HG03103 (cell line): ENCODE results near the gene CDKAL1.

Source experiments
- ATAC-seq: cut with Tn5 transposase; IDR thresholded peaks from one replicate; pipeline ENCODE4 v1.9.1; 2021; ENCODE audit warnings: low read depth; ENCODE audit not compliant: unreplicated experiment

The CDKAL1 gene

GRCh38 chr6:21109391-21110178 is 575.3 kb downstream of the CDKAL1 start:
- ATAC-seq, result no peak

- no peak for ATAC-seq
Observed at GRCh38 chr6:21110684-21111083, 576.4 kb downstream of the CDKAL1 start.

- no peak for ATAC-seq
Observed at GRCh38 chr6:21111093-21111725, 577.0 kb downstream of the CDKAL1 start.

GRCh38 chr6:21115111-21115510 is 580.9 kb downstream of the CDKAL1 start:
- no peak for ATAC-seq

GRCh38 chr6:21116736-21117135 is 582.5 kb downstream of the CDKAL1 start:
- no peak for ATAC-seq

- ATAC-seq, result no peak
Observed at GRCh38 chr6:21118216-21118780, 584.0 kb downstream of the CDKAL1 start.

- no peak for ATAC-seq
Observed at GRCh38 chr6:21121636-21122136, 587.4 kb downstream of the CDKAL1 start.

GRCh38 chr6:21123507-21124436 is 589.5 kb downstream of the CDKAL1 start:
- ATAC-seq, result no peak

GRCh38 chr6:21128601-21129000 is 594.3 kb downstream of the CDKAL1 start:
- ATAC-seq, result no peak

- ATAC-seq, result no peak
Observed at GRCh38 chr6:21131406-21131805, 597.1 kb downstream of the CDKAL1 start.

- no peak for ATAC-seq
Observed at GRCh38 chr6:21132446-21132845, 598.2 kb downstream of the CDKAL1 start.

- ATAC-seq, result no peak
Observed at GRCh38 chr6:21132856-21133838, 598.9 kb downstream of the CDKAL1 start.

- ATAC-seq, result no peak
Observed at GRCh38 chr6:21133901-21134300, 599.6 kb downstream of the CDKAL1 start.

- no peak for ATAC-seq
Observed at GRCh38 chr6:21134356-21134755, 600.1 kb downstream of the CDKAL1 start.

- no peak for ATAC-seq
Observed at GRCh38 chr6:21135484-21136013, 601.3 kb downstream of the CDKAL1 start.

GRCh38 chr6:21137700-21138335 is 603.6 kb downstream of the CDKAL1 start:
- ATAC-seq, result no peak

GRCh38 chr6:21138336-21139069 is 604.2 kb downstream of the CDKAL1 start:
- no peak for ATAC-seq

GRCh38 chr6:21140966-21141365 is 606.7 kb downstream of the CDKAL1 start:
- no peak for ATAC-seq
